B cell (primary cell): Measurements from ENCODE around the gene ZNF579. TPM values are rescaled to one million over a fixed set of nuclear protein-coding genes. Genes with fewer than 3 reads are reported as not detected.

Source experiments
- ATAC-seq: fragments of 200-7000 bp; cut with Tn5 transposase; one replicate; pipeline ENCODE4 v1.10.0; 2021; ENCODE audit warnings: low read depth, mild to moderate bottlenecking, moderate number of reproducible peaks, moderate library complexity
- CTCF ChIA-PET: fragments of 350-600 bp; sonication (Branson Sonifier 250); formaldehyde crosslinking; loops from one replicate; lab custom pipeline; 2021; ENCODE audit warnings: antibody characterized with exemption, inconsistent platforms; lab: Charles Lee
- POLR2A ChIA-PET: fragments of 350-600 bp; sonication (Branson Sonifier 250); formaldehyde crosslinking; loops from one replicate; lab custom pipeline; 2021; ENCODE audit warnings: antibody characterized with exemption; lab: Charles Lee
- DNase-seq: peaks from one replicate; pipeline ENCODE4 v3.0.0; 2013
- H2AFZ ChIP-seq: 2 replicates; pipeline ENCODE4 v1.6.1; 2012; ENCODE audit warnings: mild to moderate bottlenecking, low read depth, low read length; ENCODE audit not compliant: insufficient read depth, poor library complexity, severe bottlenecking
- H3K27ac ChIP-seq, 2 donors: 1 replicate in 1 of 2; 2 replicates in 1 of 2; pipeline ENCODE4 v1.5.1; 2012 to 2013; ENCODE audit warnings: low read length in 2 of 2, mild to moderate bottlenecking in 2 of 2, moderate library complexity in 1 of 2
- H3K27me3 ChIP-seq, 4 experiments: fragments of 200-600 bp in 1 of 4; sonication (generic) in 1 of 4; replicated peaks in 1 of 4; 1 replicate in 2 of 4; 2 replicates in 2 of 4; pipeline versions ENCODE4 v1.6.1 to v1.7.0; 2013 to 2016; ENCODE audit warnings: low read length in 3 of 4, mild to moderate bottlenecking in 2 of 4, mixed read lengths in 1 of 4, moderate library complexity in 1 of 4; ENCODE audit not compliant: insufficient read depth in 4 of 4, control insufficient read depth in 3 of 4; ENCODE audit errors: control extremely low read depth in 1 of 4
- H3K36me3 ChIP-seq, 2 experiments: replicated peaks in 1 of 2; 1 replicate in 1 of 2; 2 replicates in 1 of 2; pipeline versions ENCODE4 v1.6.1 to v1.7.1; 2013; ENCODE audit warnings: low read length in 1 of 2; ENCODE audit not compliant: insufficient read depth in 2 of 2, control insufficient read depth in 1 of 2; ENCODE audit errors: control extremely low read depth in 1 of 2, extremely low read depth in 1 of 2
- H3K4me1 ChIP-seq, 2 donors: fragments of 200-600 bp in 1 of 2; sonication (generic) in 1 of 2; 1 replicate in 1 of 2; 2 replicates in 1 of 2; pipeline versions ENCODE4 v1.5.1 to v1.6.1; 2013 to 2017; ENCODE audit warnings: low read length in 2 of 2; ENCODE audit not compliant: control insufficient read depth in 2 of 2, insufficient read depth in 2 of 2
- H3K4me2 ChIP-seq: replicated peaks from 2 replicates; pipeline ENCODE3; 2012; ENCODE audit warnings: mild to moderate bottlenecking, low read depth, low read length; ENCODE audit not compliant: poor library complexity, severe bottlenecking
- H3K4me3 ChIP-seq, 5 experiments: fragments of 200-600 bp in 1 of 5; sonication (generic) in 1 of 5; 1 replicate in 3 of 5; 2 replicates in 2 of 5; pipeline versions ENCODE4 v1.5.1 to v1.7.0; 2011 to 2016; ENCODE audit warnings: low read length in 4 of 5, mild to moderate bottlenecking in 4 of 5, low read depth in 2 of 5, control low read depth in 1 of 5, moderate library complexity in 1 of 5; ENCODE audit not compliant: insufficient read depth in 1 of 5; ENCODE audit errors: control extremely low read depth in 1 of 5, extremely low read depth in 1 of 5
- H3K79me2 ChIP-seq: fragments of 200-600 bp; sonication (generic); one replicate; pipeline ENCODE4 v1.6.0; 2016; ENCODE audit warnings: low read length; ENCODE audit not compliant: control insufficient read depth, insufficient read depth
- H3K9ac ChIP-seq: fragments of 200-600 bp; sonication (generic); 2 replicates; pipeline ENCODE4 v1.6.1; 2017; ENCODE audit warnings: mild to moderate bottlenecking, low read length, moderate library complexity
- H3K9me3 ChIP-seq, 3 donors: one replicate each; pipeline versions ENCODE4 v1.6.1 to v1.7.1; 2013; ENCODE audit warnings: low read length in 2 of 3; ENCODE audit not compliant: control insufficient read depth in 2 of 3, insufficient read depth in 1 of 3; ENCODE audit errors: control extremely low read depth in 1 of 3
- H4K20me1 ChIP-seq: 2 replicates; pipeline ENCODE4 v1.6.0; 2012; ENCODE audit warnings: mild to moderate bottlenecking, low read length; ENCODE audit not compliant: insufficient read depth, control insufficient read depth, poor library complexity, severe bottlenecking
- H3K27ac Mint-ChIP-seq: one replicate; pipeline ENCODE4 v1.8.0; 2021; ENCODE audit warnings: mixed read lengths
- H3K27me3 Mint-ChIP-seq: one replicate; pipeline ENCODE4 v1.8.0; 2021; ENCODE audit warnings: mixed read lengths
- H3K4me1 Mint-ChIP-seq: one replicate; pipeline ENCODE4 v1.8.0; 2021; ENCODE audit warnings: mixed read lengths
- H3K4me3 Mint-ChIP-seq: one replicate; pipeline ENCODE4 v1.8.0; 2021; ENCODE audit warnings: mixed read lengths
- H3K9me3 Mint-ChIP-seq: one replicate; pipeline ENCODE4 v1.8.0; 2022; ENCODE audit warnings: mixed read lengths; ENCODE audit not compliant: insufficient read depth
- CTCF ChIP-seq: fragments of 200-600 bp; IDR thresholded peaks from one replicate; pipeline ENCODE4 v1.8.0; 2022; ENCODE audit warnings: antibody characterized with exemption, mild to moderate bottlenecking
- EZH2 ChIP-seq: IDR thresholded peaks from 2 replicates; pipeline ENCODE4 v1.6.1; 2012; ENCODE audit warnings: borderline replicate concordance, low read depth, mild to moderate bottlenecking, moderate library complexity, low read length; ENCODE audit not compliant: insufficient read depth, poor library complexity, severe bottlenecking
- WGBS: methylation state at CpG from one replicate; pipeline ENCODE4 v1.1.5; 2013; ENCODE audit warnings: missing lambda C conversion rate; ENCODE audit not compliant: insufficient coverage; 5-methylcytosine and 5-hydroxymethylcytosine counted together
- intact Hi-C: fragments of 100-400 bp; cut with micrococcal nuclease; formaldehyde crosslinking; loops from one replicate; pipeline ENCODE4 v1.10.0; 2022
- polyA plus RNA-seq: library from polyadenylated mRNA; depleted of rRNA; stranded (reverse); fragments of >200 nt; gene quantifications from 2 replicates; pipeline ENCODE4 v1.2.3, GENCODE V29; 2012
- total RNA-seq, 2 donors: library from RNA; stranded (reverse); fragments of 120-200 nt in 1 of 2; gene quantifications; 1 replicate in 1 of 2; 2 replicates in 1 of 2; pipeline versions ENCODE4 v1.2.3 to v1.2.4, GENCODE V29; 2013 to 2022

The ZNF579 gene
- total and polyA plus RNA-seq, 2 donors (not counting 1 experiment from before 2014, with no cell fraction given), result 3.7 to 10.3 TPM

GRCh38 chr19:55579766-55580621 is 654 bp downstream of the ZNF579 start:
- Mint-ChIP-seq H3K27ac (peak overlapping the region; percentile 68), H3K4me1 (peaks cover 28% of the 10 kb centered on the region), H3K27me3 (no peaks in the 10 kb centered on the region), H3K4me3 (peak overlapping the region; percentile 83), H3K9me3 (no peaks in the 10 kb centered on the region)
- Histone ChIP-seq H3K27me3 (no peaks in the 10 kb centered on the region), H2AFZ (peak overlapping the region; percentile 96), H3K9me3 (peaks cover 0 to 9% (median 0%) of the 10 kb centered on the region in 3 donors), H3K27ac (peak overlapping the region; percentile 54 to 80), H3K36me3 (no peaks in the 10 kb centered on the region), H4K20me1 (no peaks in the 10 kb centered on the region), H3K4me1 (peaks cover 17 to 21% of the 10 kb centered on the region in 2 donors), H3K9ac (peak overlapping the region; percentile 80), H3K79me2 (no peaks in the 10 kb centered on the region), H3K4me2 (peak overlapping the region; percentile 93), H3K4me3 (peak overlapping the region in 4 of 5 experiments; percentile 59 to 78 (median 72))
- intact Hi-C loops, result loop anchor here (2.0 kb wide), 1 partner anchor 19 kb away; the partner anchor contains the start of gene FIZ1
- DNase-seq (peak; percentile 47), ATAC-seq (peak; percentile 39)
- no peak for TF ChIP-seq EZH2
- TF ChIP-seq CTCF, result no peak
- WGBS, result 18% methylated on average over 19 of the region's 20 CpGs
- ChIA-PET CTCF (interaction anchor here (1.4 kb wide), 1 partner anchor 53 kb away, joined by 7 read pairs; no protein-coding TSS in a partner anchor), POLR2A (interaction anchor here (0.6 to 1.9 kb wide), 4 partner anchors 14 to 26 kb away, joined by 3 to 8 read pairs (median 5); partner anchors contain the start of genes FIZ1 and ZNF865)
